Osteoblast (primary cell): Measurements from ENCODE around the gene MMGT1. TPM values are rescaled to one million over a fixed set of nuclear protein-coding genes. Genes with fewer than 3 reads are reported as not detected.

Source experiments
- DNase-seq: peaks from one replicate; pipeline ENCODE4 v3.0.0; 2011; ENCODE audit warnings: low spot score, mixed read lengths; ENCODE audit not compliant: insufficient read length; ENCODE audit errors: missing footprints
- H2AFZ ChIP-seq: 2 replicates; pipeline ENCODE4 v1.6.0; 2011; ENCODE audit warnings: mild to moderate bottlenecking, low read length
- H3K27ac ChIP-seq: 2 replicates; pipeline ENCODE4 v1.5.1; 2011; ENCODE audit warnings: mild to moderate bottlenecking, low read depth, low read length, moderate library complexity
- H3K27me3 ChIP-seq: 2 replicates; pipeline ENCODE4 v1.6.0; 2012; ENCODE audit warnings: mild to moderate bottlenecking, control low read depth, inconsistent platforms, low read length, moderate library complexity; ENCODE audit not compliant: insufficient read depth
- H3K36me3 ChIP-seq: 2 replicates; pipeline ENCODE4 v1.5.1; 2011; ENCODE audit warnings: mild to moderate bottlenecking, low read length, control low read depth, moderate library complexity; ENCODE audit not compliant: insufficient read depth
- H3K4me1 ChIP-seq: 2 replicates; pipeline ENCODE4 v1.5.1; 2011; ENCODE audit warnings: mild to moderate bottlenecking, low read length, control low read depth, moderate library complexity; ENCODE audit not compliant: insufficient read depth
- H3K4me2 ChIP-seq: 2 replicates; pipeline ENCODE4 v1.6.0; 2011; ENCODE audit warnings: mild to moderate bottlenecking, low read length; ENCODE audit not compliant: insufficient read depth
- H3K4me3 ChIP-seq: fragments of 200-600 bp; sonication (generic); 3 replicates; pipeline ENCODE4 v1.5.1; 2012; ENCODE audit warnings: mild to moderate bottlenecking, low read length, inconsistent platforms; ENCODE audit not compliant: insufficient read depth
- H3K79me2 ChIP-seq: 2 replicates; pipeline ENCODE4 v1.6.0; 2012; ENCODE audit warnings: mild to moderate bottlenecking, low read length, control low read depth, inconsistent platforms; ENCODE audit not compliant: insufficient read depth
- H3K9me3 ChIP-seq: 2 replicates; pipeline ENCODE4 v1.5.1; 2011; ENCODE audit warnings: low read depth, low read length, control low read depth
- H4K20me1 ChIP-seq: 2 replicates; pipeline ENCODE4 v1.6.0; 2012; ENCODE audit warnings: mild to moderate bottlenecking, low read length, control low read depth; ENCODE audit not compliant: insufficient read depth
- CTCF ChIP-seq: IDR thresholded peaks from 2 replicates; pipeline ENCODE4 v1.5.1; 2011; ENCODE audit warnings: mild to moderate bottlenecking, low read depth, low read length, moderate library complexity; ENCODE audit errors: extremely low read depth
- total RNA-seq: library from RNA; depleted of rRNA; stranded (reverse); fragments of >200 nt; gene quantifications from 2 replicates; pipeline ENCODE4 v1.2.3, GENCODE V29; 2012

MMGT1 gene
- total RNA-seq, 1 donor, result 25.0 TPM

- Histone ChIP-seq H3K27ac (no peak overlapping the region), H3K4me3 (no peak overlapping the region), H3K36me3 (no peaks in the 10 kb centered on the region), H2AFZ (no peak overlapping the region), H3K4me1 (no peaks in the 10 kb centered on the region), H3K9me3 (no peaks in the 10 kb centered on the region), H3K4me2 (no peak overlapping the region), H3K79me2 (peaks cover 5% of the 10 kb centered on the region), H3K27me3 (no peaks in the 10 kb centered on the region), H4K20me1 (no peaks in the 10 kb centered on the region)
- no peak for DNase-seq
- TF ChIP-seq CTCF, result no peak
Measured at GRCh38 chrX:135981668-135982067, 7.9 kb upstream of the MMGT1 start.

- no peak for DNase-seq
- Histone ChIP-seq H2AFZ (no peak overlapping the region), H3K4me2 (no peak overlapping the region)
Measured at GRCh38 chrX:135981010-135981409, 7.2 kb upstream of the MMGT1 start.

DNA sequence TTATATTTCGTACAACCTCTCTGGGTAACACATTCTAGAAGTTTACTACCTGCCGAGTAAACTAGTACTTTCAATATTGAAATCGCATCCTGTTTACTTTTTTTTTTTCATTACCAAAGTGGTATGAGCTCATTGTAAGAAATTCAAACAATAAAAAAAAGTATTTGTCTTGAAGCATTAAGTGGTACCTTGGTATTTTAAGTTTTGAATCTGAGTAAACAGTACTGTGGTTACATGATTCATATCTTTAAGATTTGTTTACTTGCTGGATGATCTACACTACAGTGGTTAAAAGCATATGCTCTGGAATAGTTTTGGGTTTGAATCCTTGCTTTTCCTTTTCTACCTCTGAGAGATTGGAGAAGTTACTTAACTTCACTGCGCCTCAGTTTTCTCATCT, 3.8 kb upstream of the MMGT1 start:
- no peak overlapping the region for H3K27ac ChIP-seq
- no peak overlapping the region for H3K4me2 ChIP-seq
- H4K20me1 ChIP-seq, result peaks cover 4% of the 10 kb centered on the region
- peaks cover 5% of the 10 kb centered on the region for H3K4me1 ChIP-seq
- H3K4me3 ChIP-seq, result no peak overlapping the region
- H3K27me3 ChIP-seq, result no peaks in the 10 kb centered on the region
- no peak for TF ChIP-seq CTCF
- no peak for DNase-seq
- H2AFZ ChIP-seq, result no peak overlapping the region
- H3K9me3 ChIP-seq, result no peaks in the 10 kb centered on the region
- no peaks in the 10 kb centered on the region for H3K36me3 ChIP-seq
- peaks cover 8% of the 10 kb centered on the region for H3K79me2 ChIP-seq

More at GRCh38 chrX:135981010-135981409, 7.2 kb upstream of the MMGT1 start:
- no peaks in the 10 kb centered on the region for H4K20me1 ChIP-seq
- H3K27me3 ChIP-seq, result no peaks in the 10 kb centered on the region
- no peaks in the 10 kb centered on the region for H3K4me1 ChIP-seq
- H3K27ac ChIP-seq, result no peak overlapping the region
- H3K36me3 ChIP-seq, result no peaks in the 10 kb centered on the region
- H3K4me3 ChIP-seq, result no peak overlapping the region
- peaks cover 3% of the 10 kb centered on the region for H3K79me2 ChIP-seq
- no peak for TF ChIP-seq CTCF
- no peaks in the 10 kb centered on the region for H3K9me3 ChIP-seq

DNA sequence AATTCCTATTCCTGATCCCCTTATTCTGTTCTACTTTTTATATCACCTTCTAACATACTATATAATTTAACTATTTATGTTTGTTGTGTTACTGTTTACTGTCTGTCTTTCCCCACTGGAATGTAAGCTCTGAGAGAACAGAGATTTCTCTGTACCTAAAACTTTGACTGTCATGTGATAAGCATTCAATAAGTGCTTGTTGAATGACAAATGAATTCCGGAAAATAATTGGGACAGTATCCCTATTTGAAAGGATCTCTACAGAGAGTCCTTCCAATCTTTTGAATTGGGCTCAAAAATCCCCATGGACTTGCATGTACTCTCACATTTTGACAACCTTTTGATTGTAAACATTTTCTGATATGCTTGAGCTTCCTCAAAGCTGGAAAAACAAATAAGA, 1.6 kb upstream of the MMGT1 start:
- Histone ChIP-seq H3K27ac (no peak overlapping the region), H3K4me1 (peaks cover 10% of the 10 kb centered on the region), H3K9me3 (no peaks in the 10 kb centered on the region), H3K79me2 (peaks cover 26% of the 10 kb centered on the region), H3K4me3 (no peak overlapping the region), H4K20me1 (peaks cover 7% of the 10 kb centered on the region), H2AFZ (no peak overlapping the region), H3K4me2 (no peak overlapping the region), H3K27me3 (no peaks in the 10 kb centered on the region), H3K36me3 (no peaks in the 10 kb centered on the region)
- no peak for DNase-seq
- TF ChIP-seq CTCF, result no peak
